Measurements from ENCODE around the gene CDKL2. TPM values are rescaled to one million over a fixed set of nuclear protein-coding genes. Genes with fewer than 3 reads are reported as not detected.

Gene CDKL2
- total RNA-seq, 1 experiment from 2014 or later, result 1.5 TPM

DNA sequence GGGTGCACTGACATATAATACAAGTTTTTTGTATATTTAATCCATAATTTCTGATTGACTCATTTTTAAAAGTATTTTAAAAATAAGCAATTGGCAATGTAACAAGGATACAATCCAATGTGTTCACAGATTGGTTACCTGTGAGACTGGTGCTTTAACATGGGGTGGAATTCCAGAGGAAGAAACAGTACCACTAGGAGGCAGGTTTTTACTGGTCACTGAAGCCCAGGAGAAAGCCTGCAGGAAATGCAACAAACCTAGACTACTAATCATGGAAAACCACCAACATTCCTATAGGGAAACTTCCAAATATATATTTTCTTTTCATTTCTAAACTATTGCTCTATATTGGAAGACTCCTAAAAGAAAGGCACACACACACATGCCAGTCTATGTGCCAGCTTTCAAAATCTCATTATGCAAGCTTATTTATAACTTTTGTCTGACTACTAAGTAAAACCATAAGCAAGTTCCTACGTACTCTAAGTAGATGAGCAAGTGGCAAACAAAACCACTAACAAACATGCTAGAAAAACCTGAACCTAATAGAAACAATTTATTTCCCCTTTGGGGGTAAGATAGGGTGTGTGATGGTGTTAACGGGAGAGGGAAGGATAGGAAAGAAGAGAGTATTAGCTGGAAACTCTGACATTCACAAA is 23.6 kb upstream of the CDKL2 start:
- no peaks in the 10 kb centered on the region; the same call in 1 of the 2 replicates for H3K79me2 ChIP-seq (ENCODE audit: insufficient read depth, low read length)
- H3K4ac ChIP-seq (ENCODE audit: low read depth, low read length), result no peak overlapping the region
- no peak overlapping the region for H2BK120ac ChIP-seq (ENCODE audit: low read depth, low read length, poor library complexity, severe bottlenecking)
- WGBS (ENCODE audit: extremely low coverage, insufficient read length, low lambda C conversion rate), result no CpG with 5 or more reads among the region's 2 CpGs
- H3K79me1 ChIP-seq (ENCODE audit: insufficient read depth, low read depth, low read length, poor library complexity, severe bottlenecking), result no peaks in the 10 kb centered on the region
- no peaks in the 10 kb centered on the region for H4K20me1 ChIP-seq (ENCODE audit: control insufficient read depth, insufficient read depth, insufficient read length)
- no peak overlapping the region for H2AFZ ChIP-seq (ENCODE audit: low read length)
- H3K9me3 Mint-ChIP-seq, result no peaks in the 10 kb centered on the region
- H3K27me3 Mint-ChIP-seq (ENCODE audit: low read depth), result no peaks in the 10 kb centered on the region
- no peak overlapping the region for H3K56ac ChIP-seq (ENCODE audit: insufficient read length, low read depth, low read length)
- no peak overlapping the region for H2BK20ac ChIP-seq (ENCODE audit: low read depth, low read length, poor library complexity, severe bottlenecking)
- H2BK5ac ChIP-seq (ENCODE audit: insufficient read length, low read length), result no peak overlapping the region
- no peak overlapping the region for H2AK5ac ChIP-seq (ENCODE audit: insufficient read length, low read length)
- no peak overlapping the region for H3K4me2 ChIP-seq (ENCODE audit: insufficient read depth, insufficient read length, low read length)
- H4K91ac ChIP-seq (ENCODE audit: insufficient read length, low read depth, low read length), result no peak overlapping the region
- peaks cover 7 to 9% of the 10 kb centered on the region in 2 experiments; a peak in 3 of 4 replicates for H3K4me1 Mint-ChIP-seq
- H3K36me3 Mint-ChIP-seq (ENCODE audit: insufficient read depth in 1 of 3, low read depth in 3 of 3), result peaks cover 39 to 90% (median 86%) of the 10 kb centered on the region in 3 experiments; a peak in 6 of 7 replicates
- no peaks in the 10 kb centered on the region for H3K9me3 ChIP-seq (ENCODE audit: control insufficient read depth, low read depth, low read length)
- no peak overlapping the region for H3K18ac ChIP-seq (ENCODE audit: insufficient read length, low read depth, low read length)
- H3K14ac ChIP-seq (ENCODE audit: insufficient read depth, low read length), result no peak overlapping the region
- H3K9ac ChIP-seq (ENCODE audit: extremely low read depth, insufficient read length, low read length), result no peak overlapping the region
- no peaks in the 10 kb centered on the region for H3K4me1 ChIP-seq (ENCODE audit: insufficient read depth, low read length)
- no peak overlapping the region for H3K27ac ChIP-seq (ENCODE audit: insufficient read length, low read depth, low read length)
- TF ChIP-seq, protein P1, sequence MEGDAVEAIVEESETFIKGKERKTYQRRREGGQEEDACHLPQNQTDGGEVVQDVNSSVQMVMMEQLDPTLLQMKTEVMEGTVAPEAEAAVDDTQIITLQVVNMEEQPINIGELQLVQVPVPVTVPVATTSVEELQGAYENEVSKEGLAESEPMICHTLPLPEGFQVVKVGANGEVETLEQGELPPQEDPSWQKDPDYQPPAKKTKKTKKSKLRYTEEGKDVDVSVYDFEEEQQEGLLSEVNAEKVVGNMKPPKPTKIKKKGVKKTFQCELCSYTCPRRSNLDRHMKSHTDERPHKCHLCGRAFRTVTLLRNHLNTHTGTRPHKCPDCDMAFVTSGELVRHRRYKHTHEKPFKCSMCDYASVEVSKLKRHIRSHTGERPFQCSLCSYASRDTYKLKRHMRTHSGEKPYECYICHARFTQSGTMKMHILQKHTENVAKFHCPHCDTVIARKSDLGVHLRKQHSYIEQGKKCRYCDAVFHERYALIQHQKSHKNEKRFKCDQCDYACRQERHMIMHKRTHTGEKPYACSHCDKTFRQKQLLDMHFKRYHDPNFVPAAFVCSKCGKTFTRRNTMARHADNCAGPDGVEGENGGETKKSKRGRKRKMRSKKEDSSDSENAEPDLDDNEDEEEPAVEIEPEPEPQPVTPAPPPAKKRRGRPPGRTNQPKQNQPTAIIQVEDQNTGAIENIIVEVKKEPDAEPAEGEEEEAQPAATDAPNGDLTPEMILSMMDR (conservative IDR thresholded peaks at IDR 0.05), result peak; percentile 76
- H2BK15ac ChIP-seq (ENCODE audit: low read depth, low read length), result no peak overlapping the region
- H3K27ac Mint-ChIP-seq, result peak overlapping the region in 2 of 3 experiments; percentile 16 to 97; a peak in 2 of 7 replicates
- H2BK12ac ChIP-seq (ENCODE audit: insufficient read length, low read depth, low read length), result no peak overlapping the region
- H3K27me3 ChIP-seq (ENCODE audit: insufficient read depth, low read length), result no peaks in the 10 kb centered on the region
- H3K23ac ChIP-seq (ENCODE audit: insufficient read length, low read depth, low read length), result no peak overlapping the region
- H3K23me2 ChIP-seq (ENCODE audit: insufficient read length, low read depth, low read length, poor library complexity, severe bottlenecking), result no peaks in the 10 kb centered on the region
- H3T11ph ChIP-seq (ENCODE audit: low read length), result no peak overlapping the region
- no peak overlapping the region for H3K4me3 Mint-ChIP-seq
- no peak overlapping the region for H4K8ac ChIP-seq (replicated peaks; ENCODE audit: insufficient read length, low read depth, low read length)
- no peak overlapping the region for H4K5ac ChIP-seq (ENCODE audit: insufficient read length, low read depth, low read length)
- DNase-seq, result no peak

All from H9 (cell line).